K562 treated with DMSO at 1 percent for 24 hours (cell line): ENCODE measurements around the gene SEC23A. TPM values are rescaled to one million over a fixed set of nuclear protein-coding genes. Genes with fewer than 3 reads are reported as not detected.

Source experiments
- total RNA-seq: library from RNA; unstranded; fragments of 300-600 nt; gene quantifications from 2 replicates; pipeline ENCODE4 v1.2.3, GENCODE V29; 2022; ENCODE audit warnings: low read depth; ENCODE audit not compliant: insufficient read depth

SEC23A gene
- total RNA-seq = 13.9 and 18.7 TPM in 2 replicates

GRCh38 chr14:39102969-39103957 lies at the start of gene SEC23A:
Gene SEC23A, minus strand, starts transcription at chr14:39103235. Its CDS starts 7,117 bp downstream, at chr14:39096118.

DNA sequence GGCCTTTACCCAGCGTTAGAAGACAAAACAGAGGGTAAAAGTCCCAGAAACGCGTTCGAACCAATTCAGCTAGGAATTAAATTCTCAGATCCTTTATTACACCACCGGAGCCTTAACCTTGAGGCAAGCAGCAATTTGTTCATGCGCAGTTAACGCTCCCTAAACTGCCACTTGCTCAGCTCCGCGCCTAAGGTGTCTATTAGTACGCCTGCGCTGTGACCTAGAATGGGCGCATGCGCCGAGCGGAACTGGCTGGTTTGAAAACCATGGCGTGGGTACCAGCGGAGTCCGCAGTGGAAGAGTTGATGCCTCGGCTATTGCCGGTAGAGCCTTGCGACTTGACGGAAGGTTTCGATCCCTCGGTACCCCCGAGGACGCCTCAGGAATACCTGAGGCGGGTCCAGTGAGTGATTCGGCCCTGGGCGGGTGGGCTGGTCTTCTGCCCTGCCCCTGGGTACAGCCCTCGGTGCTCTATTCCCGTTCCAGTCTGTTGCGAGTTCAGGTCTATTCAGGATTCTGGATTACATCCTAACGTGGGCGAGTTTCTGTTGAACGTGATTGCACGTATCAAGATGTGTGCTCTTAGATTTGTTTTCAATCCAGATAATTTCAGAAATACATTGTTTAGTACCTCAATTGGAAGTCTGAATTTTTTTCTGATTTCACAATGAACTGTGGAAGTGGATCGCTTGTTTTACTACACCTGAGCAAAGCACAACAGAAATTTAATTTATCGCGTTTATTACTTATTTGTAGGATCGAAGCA lies 11.2 kb upstream of the SEC23A start, which contains the start of gene GEMIN2:
GEMIN2 (plus strand) TSS at position 251 of the 766 bp plus-strand sequence; CDS start at position 267, 16 bp downstream.

Other genes starting within 250 kb of the SEC23A start
- gene GEMIN2, start 11.1 kb upstream of the SEC23A start, total RNA-seq = 11.3 and 17.3 TPM in 2 replicates
- gene TRAPPC6B, start 67.1 kb upstream of the SEC23A start, total RNA-seq = 7.9 and 13.3 TPM in 2 replicates
- gene PNN, start 72.0 kb upstream of the SEC23A start, total RNA-seq = 22.2 and 23.2 TPM in 2 replicates
- gene MIA2, start 130.7 kb upstream of the SEC23A start, total RNA-seq = 5.1 and 6.5 TPM in 2 replicates